Endothelial cell of umbilical vein (primary cell): Measurements from ENCODE around the gene TICRR. TPM values are rescaled to one million over a fixed set of nuclear protein-coding genes. Genes with fewer than 3 reads are reported as not detected.
A peak's percentile ranks its signal among the peaks of the same experiment; 100 is the strongest.

ENCODE experiments used
- BruUV-seq: library from RNA; stranded (reverse); fragments of 400-500 nt; replicated peaks from 2 replicates; lab custom pipeline; 2021; lab: Mats Ljungman, UMichigan
- CTCF ChIA-PET: fragments of 300-600, 350-600 bp; sonication (Branson Sonifier 250); formaldehyde crosslinking; loops from one replicate; lab custom pipeline; 2021; ENCODE audit warnings: antibody characterized with exemption, inconsistent platforms; lab: Charles Lee
- POLR2A ChIA-PET: fragments of 300-600, 350-600 bp; sonication (Branson Sonifier 250); formaldehyde crosslinking; loops from one replicate; lab custom pipeline; 2021; ENCODE audit warnings: antibody characterized with exemption, inconsistent platforms; lab: Charles Lee
- DNase-seq: peaks from one replicate; pipeline ENCODE4 v3.0.0-alpha.2; 2011; ENCODE audit warnings: low read depth, low spot score
- FAIRE-seq: peaks from 2 replicates; lab custom pipeline; 2011; peaks lifted over from hg19 to GRCh38; lab: Jason Lieb, UNC
- H2AFZ ChIP-seq: 2 replicates; pipeline ENCODE4 v1.6.0; 2012; ENCODE audit warnings: low read depth, low read length, control low read depth, inconsistent platforms
- H3K27ac ChIP-seq: 2 replicates; pipeline ENCODE4 v1.5.1; 2011; ENCODE audit warnings: low read depth, mild to moderate bottlenecking, control low read depth, low read length, moderate library complexity; ENCODE audit not compliant: insufficient read depth
- H3K27me3 ChIP-seq, 2 experiments: 2 replicates each; pipeline versions ENCODE4 v1.6.0 to v1.6.1; 2011; ENCODE audit warnings: low read length in 2 of 2, mixed read lengths in 1 of 2; ENCODE audit not compliant: control insufficient read depth in 2 of 2, insufficient read depth in 2 of 2
- H3K36me3 ChIP-seq, 2 experiments: 2 replicates in 1 of 2; 3 replicates in 1 of 2; pipeline ENCODE4 v1.5.1; 2011; ENCODE audit warnings: low read length in 2 of 2, mild to moderate bottlenecking in 1 of 2, moderate library complexity in 1 of 2; ENCODE audit not compliant: control insufficient read depth in 2 of 2, insufficient read depth in 2 of 2; ENCODE audit errors: extremely low read depth in 1 of 2
- H3K4me1 ChIP-seq: 3 replicates; pipeline ENCODE4 v1.5.1; 2011; ENCODE audit warnings: mild to moderate bottlenecking, low read length; ENCODE audit not compliant: control insufficient read depth, insufficient read depth; ENCODE audit errors: extremely low read depth
- H3K4me2 ChIP-seq: 2 replicates; pipeline ENCODE4 v1.6.1; 2011; ENCODE audit warnings: low read length, control low read depth, mixed read lengths; ENCODE audit not compliant: insufficient read depth
- H3K4me3 ChIP-seq, 3 experiments: fragments of 200-600 bp in 1 of 3; sonication (generic), shearing (Covaris generic) in 1 of 3; replicated peaks in 1 of 3; 2 replicates each; pipeline ENCODE4 v1.5.1; 2011 to 2016; ENCODE audit warnings: control low read depth in 3 of 3, low read length in 3 of 3, mild to moderate bottlenecking in 2 of 3, inconsistent platforms in 1 of 3, low read depth in 1 of 3, moderate library complexity in 1 of 3; ENCODE audit not compliant: insufficient read depth in 1 of 3
- H3K79me2 ChIP-seq: 2 replicates; pipeline ENCODE4 v1.6.0; 2012; ENCODE audit warnings: low read length, inconsistent platforms; ENCODE audit not compliant: control insufficient read depth, insufficient read depth
- H3K9ac ChIP-seq: replicated peaks from 2 replicates; pipeline ENCODE3; 2011; ENCODE audit warnings: low read length, control low read depth; ENCODE audit not compliant: insufficient read depth; ENCODE audit errors: extremely low read depth
- H3K9me1 ChIP-seq: replicated peaks from 3 replicates; pipeline ENCODE4 v1.6.0; 2011; ENCODE audit warnings: mild to moderate bottlenecking, low read length; ENCODE audit not compliant: control insufficient read depth, insufficient read depth; ENCODE audit errors: extremely low read depth
- H3K9me3 ChIP-seq: replicated peaks from 2 replicates; pipeline ENCODE4 v1.5.1; 2012; ENCODE audit warnings: low read length, inconsistent platforms; ENCODE audit not compliant: control insufficient read depth, insufficient read depth
- H4K20me1 ChIP-seq: replicated peaks from 2 replicates; pipeline ENCODE3; 2011; ENCODE audit warnings: mild to moderate bottlenecking, low read length; ENCODE audit not compliant: control insufficient read depth, insufficient read depth; ENCODE audit errors: extremely low read depth
- GATA2 ChIP-seq: IDR thresholded peaks from 2 replicates; pipeline ENCODE4 v1.7.0; 2011; ENCODE audit warnings: low read depth, mild to moderate bottlenecking, moderate library complexity, mixed read lengths, low read length; ENCODE audit not compliant: insufficient read length, insufficient read depth
- dilution Hi-C: fragments of 300-500 bp; cut with MboI; formaldehyde crosslinking; loops from one replicate; pipeline ENCODE4 v1.15.0; 2019; ENCODE audit warnings: low sequenced_read_pairs; ENCODE audit not compliant: extremely low pct_ligation_motif_present
- intact Hi-C: fragments of 100-400 bp; cut with micrococcal nuclease; formaldehyde crosslinking; loops from one replicate; pipeline ENCODE4 v1.10.0; 2022
- polyA plus RNA-seq, 4 experiments: library from polyadenylated mRNA; depleted of rRNA in 3 of 4; stranded (reverse) in 3 of 4; unstranded in 1 of 4; fragments of >200 nt; gene quantifications; 2 replicates each; pipeline versions ENCODE4 v1.2.1 to v1.2.3, GENCODE V29; 2011 to 2012; ENCODE audit warnings: missing spikeins in 1 of 4
- total RNA-seq: library from RNA; stranded (reverse); gene quantifications from 2 replicates; pipeline ENCODE4 v1.2.3, GENCODE V29; 2021
- TF ChIP-seq, protein P1 (sequence below), 2 donors: IDR thresholded peaks; 1 replicate in 1 of 2; 2 replicates in 1 of 2; pipeline ENCODE4 v1.5.1; 2011; ENCODE audit warnings: low read length in 2 of 2, mild to moderate bottlenecking in 2 of 2, moderate library complexity in 2 of 2, control low read depth in 1 of 2, inconsistent platforms in 1 of 2, low read depth in 1 of 2; ENCODE audit not compliant: insufficient read depth in 1 of 2; ENCODE audit errors: extremely low read depth in 1 of 2

The TICRR gene
- total and polyA plus RNA-seq, 2 donors (not counting 3 experiments of a cell fraction or from before 2014, with no cell fraction given), result 4.9 to 19.4 TPM

DNA sequence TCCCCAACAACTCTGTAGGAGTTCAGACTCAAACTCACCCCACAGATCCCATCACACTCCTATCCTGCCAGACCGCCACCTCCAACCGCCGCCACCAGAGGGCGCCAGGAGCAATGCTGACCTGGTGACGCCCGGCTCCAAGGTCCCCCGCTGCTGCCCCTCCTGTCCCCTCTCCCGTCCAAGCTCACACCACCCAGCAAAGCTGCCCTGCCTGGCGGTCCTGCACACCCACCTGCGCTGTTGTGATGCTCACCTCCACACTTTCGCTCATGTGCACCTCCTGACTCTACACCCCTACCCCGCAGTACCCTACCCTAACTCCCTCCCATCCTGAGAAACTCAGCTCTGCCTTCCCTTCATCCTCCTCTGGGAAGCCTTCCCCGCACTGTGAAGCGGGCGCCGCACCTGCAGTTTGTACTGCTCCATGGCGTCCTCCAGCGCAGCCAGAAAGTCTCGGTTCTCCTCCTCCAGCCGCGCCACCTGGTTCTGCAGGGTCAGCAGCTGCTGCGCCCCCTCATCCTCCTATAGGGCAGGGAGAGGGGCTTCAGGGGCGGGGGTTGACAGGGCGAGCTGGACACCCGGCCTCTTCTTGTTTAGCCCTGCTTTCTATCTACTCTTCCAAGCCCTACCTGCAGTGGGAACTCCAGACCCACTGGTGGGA lies 72.1 kb downstream of the TICRR start:
- DNase-seq, result peak; percentile 56
- Histone ChIP-seq H3K9me3 (no peaks in the 10 kb centered on the region), H2AFZ (no peak overlapping the region), H3K27me3 (no peaks in the 10 kb centered on the region), H3K4me2 (no peak overlapping the region), H3K79me2 (no peaks in the 10 kb centered on the region), H3K27ac (no peak overlapping the region), H3K4me3 (no peak overlapping the region), H3K36me3 (peaks cover 0 to 5% of the 10 kb centered on the region in 2 experiments), H4K20me1 (no peaks in the 10 kb centered on the region), H3K9me1 (no peaks in the 10 kb centered on the region), H3K9ac (no peak overlapping the region), H3K4me1 (no peaks in the 10 kb centered on the region)
- POLR2A ChIA-PET, result no interaction called here
- CTCF ChIA-PET, result interaction anchor here (0.6 to 4.4 kb wide), 18 partner anchors 9 to 228 kb away, joined by 3 to 55 read pairs (median 4); no protein-coding TSS in a partner anchor
- dilution Hi-C loops (no loop called here), intact Hi-C loops (loop anchor here (1.0 kb wide), 1 partner anchor 26 kb away; no protein-coding TSS in a partner anchor)
- TF ChIP-seq GATA2, result no peak
- TF ChIP-seq, protein P1, sequence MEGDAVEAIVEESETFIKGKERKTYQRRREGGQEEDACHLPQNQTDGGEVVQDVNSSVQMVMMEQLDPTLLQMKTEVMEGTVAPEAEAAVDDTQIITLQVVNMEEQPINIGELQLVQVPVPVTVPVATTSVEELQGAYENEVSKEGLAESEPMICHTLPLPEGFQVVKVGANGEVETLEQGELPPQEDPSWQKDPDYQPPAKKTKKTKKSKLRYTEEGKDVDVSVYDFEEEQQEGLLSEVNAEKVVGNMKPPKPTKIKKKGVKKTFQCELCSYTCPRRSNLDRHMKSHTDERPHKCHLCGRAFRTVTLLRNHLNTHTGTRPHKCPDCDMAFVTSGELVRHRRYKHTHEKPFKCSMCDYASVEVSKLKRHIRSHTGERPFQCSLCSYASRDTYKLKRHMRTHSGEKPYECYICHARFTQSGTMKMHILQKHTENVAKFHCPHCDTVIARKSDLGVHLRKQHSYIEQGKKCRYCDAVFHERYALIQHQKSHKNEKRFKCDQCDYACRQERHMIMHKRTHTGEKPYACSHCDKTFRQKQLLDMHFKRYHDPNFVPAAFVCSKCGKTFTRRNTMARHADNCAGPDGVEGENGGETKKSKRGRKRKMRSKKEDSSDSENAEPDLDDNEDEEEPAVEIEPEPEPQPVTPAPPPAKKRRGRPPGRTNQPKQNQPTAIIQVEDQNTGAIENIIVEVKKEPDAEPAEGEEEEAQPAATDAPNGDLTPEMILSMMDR (IDR thresholded peaks at IDR 0.05; ENCODE audit: extremely low read depth in 1 of 2, insufficient read depth in 1 of 2, low read depth in 1 of 2, low read length in 2 of 2), result peak; percentile 95
- BruUV-seq, result no TSS peak
- peak; percentile 38 for FAIRE-seq
